Measurements from ENCODE around the gene TMEM51.

TMEM51 gene

DNA sequence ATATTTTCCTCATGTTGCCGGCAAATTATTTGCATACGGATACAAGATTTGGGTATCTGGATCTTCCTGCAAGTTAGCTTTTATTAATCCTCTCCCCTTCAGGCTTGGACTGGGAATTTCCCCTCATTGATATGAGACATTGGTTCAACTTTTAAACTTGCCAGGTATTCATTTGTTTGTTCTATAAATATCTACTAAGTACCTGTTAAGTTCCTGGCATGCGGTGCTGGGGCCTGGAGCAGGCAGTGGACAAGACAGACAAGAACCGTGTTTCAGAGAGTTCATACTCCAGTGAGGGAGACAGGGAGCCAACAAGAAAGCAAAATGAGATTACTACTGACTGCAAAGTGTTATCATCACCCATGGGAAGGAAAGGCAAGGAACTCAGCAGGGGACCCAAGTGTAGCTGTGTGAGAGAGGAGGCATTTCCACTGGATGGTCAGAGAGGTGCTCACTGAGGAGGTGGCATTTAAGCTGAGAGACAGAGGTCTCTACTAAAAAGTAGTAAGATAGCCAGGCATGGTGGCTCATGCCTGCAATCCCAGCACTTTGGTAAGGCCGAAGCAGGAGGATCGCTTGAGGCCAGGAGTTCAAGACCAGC lies 54.4 kb downstream of the TMEM51 start:
- no peak overlapping the region for H3K4me3 ChIP-seq (ENCODE audit: low read depth, low read length)
- no peak for TF ChIP-seq CTCF (IDR thresholded peaks at IDR 0.05; ENCODE audit: insufficient read depth, low read depth, low read length, missing control alignments)
- DNase-seq (ENCODE audit: low read depth), result no peak

DNA sequence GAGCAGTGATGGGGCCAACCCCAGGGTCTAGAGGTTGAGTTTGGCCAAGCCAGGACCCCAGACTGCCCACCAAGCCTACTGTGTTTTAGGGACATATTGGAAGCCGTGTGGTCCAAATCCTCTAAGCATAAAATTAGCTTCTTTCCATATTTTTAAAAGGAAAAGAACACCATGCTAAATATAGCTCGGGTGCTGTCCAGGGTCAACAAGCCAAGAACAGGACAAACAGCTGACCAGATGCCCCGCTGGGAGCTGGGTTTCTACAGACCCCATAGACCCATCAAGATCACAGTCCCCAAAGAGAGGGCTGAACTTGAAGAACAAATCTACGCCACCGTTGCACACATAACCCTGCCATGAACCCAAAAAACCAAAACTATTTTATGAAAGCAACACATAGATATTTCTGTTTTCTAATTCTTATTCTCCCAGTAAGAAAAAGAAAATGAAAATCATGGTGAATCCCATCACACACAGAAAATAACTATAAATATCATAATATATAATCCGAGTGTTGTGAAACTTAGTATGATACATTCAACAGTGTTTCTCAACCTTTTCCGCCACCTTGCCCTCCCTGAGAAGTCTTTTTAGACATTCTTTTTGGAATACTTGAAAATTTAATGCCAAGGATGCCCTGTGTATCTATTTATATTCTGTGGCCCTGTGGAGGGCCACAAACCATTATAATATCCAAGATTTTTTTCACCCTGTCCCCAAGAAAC lies 57.3 kb downstream of the TMEM51 start:
- no peak overlapping the region for H3K4me3 ChIP-seq (ENCODE audit: low read depth, low read length)
- no peak for TF ChIP-seq CTCF (IDR thresholded peaks at IDR 0.05; ENCODE audit: insufficient read depth, low read depth, low read length, missing control alignments)
- no peak for DNase-seq (ENCODE audit: low read depth)

DNA sequence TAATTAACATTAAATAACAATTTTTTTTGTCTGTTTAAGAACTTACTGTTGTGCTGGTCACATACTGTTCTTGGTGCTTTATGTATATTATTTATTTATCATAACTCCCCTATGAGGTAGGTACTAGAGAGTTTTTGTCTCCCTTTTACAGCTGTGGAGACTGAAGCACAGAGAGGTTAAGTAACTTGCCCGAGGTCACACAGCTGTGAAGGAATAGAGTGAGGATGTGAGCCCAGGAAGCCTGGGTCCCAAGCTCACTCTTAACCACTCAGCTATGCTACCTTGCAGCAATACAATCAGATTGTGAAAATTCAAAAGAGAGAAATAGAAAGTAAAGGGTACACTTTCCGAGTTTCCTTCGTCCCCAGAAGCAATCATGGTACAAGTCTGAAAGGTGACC lies 57.9 kb downstream of the TMEM51 start:
- no peak for TF ChIP-seq CTCF (IDR thresholded peaks at IDR 0.05; ENCODE audit: insufficient read depth, low read depth, low read length, missing control alignments)
- H3K4me3 ChIP-seq (ENCODE audit: low read depth, low read length), result no peak overlapping the region
- DNase-seq (ENCODE audit: low read depth), result no peak

GRCh38 chr1:15212216-15212953 lies 58.8 kb downstream of the TMEM51 start:
- TF ChIP-seq CTCF (IDR thresholded peaks at IDR 0.05; ENCODE audit: insufficient read depth, low read depth, low read length, missing control alignments), result no peak
- no peak overlapping the region for H3K4me3 ChIP-seq (ENCODE audit: low read depth, low read length)
- no peak for DNase-seq (ENCODE audit: low read depth)

DNA sequence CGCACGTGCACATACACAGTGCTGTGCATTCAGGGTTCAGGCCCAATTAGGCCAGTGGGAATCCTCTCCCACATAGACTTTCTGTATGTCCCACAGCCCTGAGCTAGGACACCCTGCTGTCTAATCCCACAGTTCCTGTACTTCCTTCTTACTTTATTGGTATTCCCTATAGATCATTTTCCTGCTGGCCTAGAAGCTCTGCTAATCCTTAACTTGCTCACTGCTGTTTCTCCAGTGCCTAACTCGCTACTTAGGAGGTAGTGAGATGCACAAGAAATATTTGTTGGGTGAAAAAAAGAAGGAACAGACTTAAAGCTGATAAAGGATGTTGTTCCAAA lies 59.4 kb downstream of the TMEM51 start:
- no peak for DNase-seq (ENCODE audit: low read depth)
- TF ChIP-seq CTCF (IDR thresholded peaks at IDR 0.05; ENCODE audit: insufficient read depth, low read depth, low read length, missing control alignments), result no peak
- no peak overlapping the region for H3K4me3 ChIP-seq (ENCODE audit: low read depth, low read length)

- no peak for TF ChIP-seq CTCF (IDR thresholded peaks at IDR 0.05; ENCODE audit: insufficient read depth, low read depth, low read length, missing control alignments)
- no peak overlapping the region for H3K4me3 ChIP-seq (ENCODE audit: low read depth, low read length)
- no peak for DNase-seq (ENCODE audit: low read depth)
Observed at GRCh38 chr1:15213341-15213821, 59.8 kb downstream of the TMEM51 start.

Data from GM12865 (cell line).